Fibroblast of skin of abdomen (primary cell): ENCODE data around the gene SPCS1. TPM values are rescaled to one million over a fixed set of nuclear protein-coding genes. Genes with fewer than 3 reads are reported as not detected.
"Not testable (repeated sequence)": the region's sequence is repeated elsewhere in the genome, so short reads cannot be mapped to it uniquely, and the experiment has no call there.

Experiments
- DNase-seq: peaks from one replicate; pipeline ENCODE4 v3.0.0-alpha.2; 2013
- polyA plus RNA-seq, 2 experiments: library from polyadenylated mRNA; unstranded; fragments of 120-200 nt; gene quantifications; one replicate each; pipeline ENCODE4 v1.2.1, GENCODE V29; 2013; ENCODE audit not compliant: insufficient read length in 2 of 2

Gene SPCS1
- polyA plus RNA-seq (2013, experiment 1 of 2; ENCODE audit: insufficient read length): 145 TPM
- 139 TPM for polyA plus RNA-seq (2013, experiment 2 of 2; ENCODE audit: insufficient read length)

DNA sequence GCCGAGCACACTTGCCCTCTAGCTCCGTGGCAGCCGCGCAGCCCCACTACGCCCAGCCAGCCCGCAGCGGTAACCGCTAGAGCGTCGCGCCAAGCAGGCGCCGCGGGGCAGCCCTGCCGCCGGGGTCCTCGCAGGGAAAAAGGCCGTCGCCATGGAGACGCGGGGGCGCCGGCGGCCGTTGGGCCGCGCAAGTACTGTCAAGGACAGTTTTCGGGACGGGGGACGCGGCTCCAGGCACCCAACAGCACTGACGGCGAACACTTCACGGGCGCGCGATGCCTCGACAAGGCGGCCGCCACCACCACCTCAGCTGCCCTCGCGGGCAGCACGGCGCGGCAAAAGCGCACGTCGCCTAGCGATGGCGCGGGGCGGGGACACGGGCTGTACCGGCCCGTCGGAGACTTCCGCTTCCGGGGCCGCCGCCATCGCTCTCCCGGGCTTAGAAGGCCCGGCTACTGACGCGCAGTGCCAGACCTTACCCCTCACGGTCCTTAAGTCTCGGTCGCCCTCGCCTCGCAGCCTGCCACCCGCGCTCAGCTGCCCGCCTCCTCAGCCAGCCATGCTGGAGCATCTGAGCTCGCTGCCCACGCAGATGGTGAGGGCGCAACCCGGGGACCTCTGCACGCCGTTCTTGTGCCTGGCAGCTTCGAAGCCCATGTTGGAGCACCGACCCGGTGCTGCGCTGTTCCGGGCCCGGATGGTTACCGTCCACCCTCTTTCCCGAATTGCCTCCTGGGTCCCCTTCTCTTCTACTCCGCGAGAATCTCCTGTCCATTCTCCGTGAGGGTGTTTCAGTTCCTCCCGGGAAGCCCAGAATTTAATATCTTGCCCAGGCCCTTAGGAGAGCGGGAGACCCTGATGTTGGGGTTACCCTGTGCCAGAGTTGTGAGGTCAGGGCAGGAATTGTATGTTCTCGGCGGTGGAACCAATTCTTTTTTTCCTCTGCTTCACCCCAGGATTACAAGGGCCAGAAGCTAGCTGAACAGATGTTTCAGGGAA, at the start of gene SPCS1, which contains the start of gene GLT8D1:
Gene SPCS1, plus strand, starts transcription at position 419 of the 999 bp plus-strand sequence. Its CDS starts 141 bp downstream, at position 560.
Gene GLT8D1, minus strand, starts transcription at position 104 of the 999 bp plus-strand sequence. CDS start 5,331 bp downstream, outside the sequence.
- peak; percentile 84 for DNase-seq

DNA sequence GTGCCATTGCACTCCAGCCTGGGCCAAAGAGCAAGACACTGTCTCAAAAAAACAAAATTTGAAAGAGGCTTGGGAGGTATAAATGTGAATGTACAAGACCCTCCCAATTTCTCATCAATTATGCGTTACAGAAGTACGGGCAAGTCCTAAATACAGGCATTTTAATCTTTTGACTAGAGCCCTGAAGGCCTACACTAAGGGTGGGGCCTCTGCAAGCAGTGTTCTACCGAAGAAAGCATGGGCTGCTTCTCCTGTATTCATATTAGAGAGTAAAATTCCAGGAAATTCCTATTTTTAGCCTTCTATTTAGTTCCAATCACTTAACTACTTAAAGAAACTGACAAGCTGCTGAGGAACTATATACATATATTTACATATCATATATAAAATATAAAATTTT, 45.9 kb upstream of the SPCS1 start:
- no peak for DNase-seq

GRCh38 chr3:52663098-52663497, 42.8 kb upstream of the SPCS1 start:
- no peak for DNase-seq

GRCh38 chr3:52670621-52671521, 35.0 kb upstream of the SPCS1 start:
- DNase-seq: peak; percentile 100

GRCh38 chr3:52671676-52672075, 34.2 kb upstream of the SPCS1 start:
- DNase-seq: peak; percentile 37

DNA sequence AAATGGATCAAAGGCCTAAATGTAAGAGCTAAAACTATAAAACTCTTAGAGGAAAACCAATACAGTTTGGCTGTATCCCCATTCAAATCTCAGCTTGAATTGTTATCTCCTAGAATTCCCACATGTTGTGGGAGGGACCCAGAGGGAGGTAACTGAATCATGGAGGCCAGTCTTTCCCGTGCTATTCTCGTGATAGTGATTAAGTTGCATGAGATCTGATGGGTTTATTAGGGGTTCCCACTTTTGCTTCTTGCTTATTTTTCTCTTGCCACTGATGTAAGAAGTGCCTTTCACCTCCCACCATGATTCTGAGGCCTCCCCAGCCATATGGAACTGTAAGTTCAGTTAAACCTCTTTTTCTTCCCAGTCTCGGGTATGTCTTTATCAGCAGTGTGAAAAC, 29.7 kb upstream of the SPCS1 start:
- DNase-seq: not testable (repeated sequence)

GRCh38 chr3:52678265-52679198, 27.4 kb upstream of the SPCS1 start:
- no peak for DNase-seq

GRCh38 chr3:52679199-52679538, 26.7 kb upstream of the SPCS1 start:
- peak; percentile 64 for DNase-seq

- DNase-seq: no peak
Measured at GRCh38 chr3:52679811-52680210, 26.1 kb upstream of the SPCS1 start.

DNA sequence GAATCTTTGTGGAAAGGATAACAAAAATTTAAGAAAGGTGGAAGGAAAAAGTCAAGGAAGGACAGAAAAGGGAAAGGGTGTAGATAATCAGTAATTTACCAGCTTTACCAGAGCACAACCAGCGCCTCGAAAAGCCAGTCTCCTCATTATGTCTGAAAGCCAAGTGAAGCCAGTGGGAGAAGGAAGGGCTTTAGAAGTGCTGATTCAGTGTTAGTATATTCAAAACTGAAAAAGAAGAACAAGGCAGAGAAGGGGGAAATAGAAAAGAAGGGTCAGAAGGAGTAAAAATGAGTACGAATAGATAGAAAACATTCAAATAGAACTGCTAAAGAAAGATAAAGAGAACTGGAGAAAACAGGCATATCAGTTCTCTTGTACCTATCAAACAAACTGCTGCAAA, 24.3 kb upstream of the SPCS1 start:
- no peak for DNase-seq

DNA sequence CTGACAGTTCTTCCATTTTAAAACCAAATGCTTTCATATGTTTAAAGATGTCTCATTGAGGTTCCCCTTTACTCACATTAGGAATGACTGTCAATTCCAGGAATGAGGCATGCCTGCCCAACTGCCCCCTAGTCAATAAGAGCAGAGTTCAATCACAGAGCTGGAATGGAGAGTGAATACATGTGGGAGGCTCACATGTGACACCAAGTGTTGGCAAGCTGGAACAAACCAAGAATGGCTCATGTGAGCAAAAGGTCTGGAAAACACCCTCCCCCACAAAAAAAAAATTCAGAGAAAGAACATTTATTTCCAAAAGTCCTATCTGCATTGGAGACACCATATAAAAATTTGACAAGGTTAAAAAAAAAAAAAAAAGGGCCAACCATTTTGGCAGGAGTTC, 23.9 kb upstream of the SPCS1 start:
- peak; percentile 87 for DNase-seq

- DNase-seq: no peak
Measured at GRCh38 chr3:52683611-52684010, 22.3 kb upstream of the SPCS1 start.

- DNase-seq: no peak
Measured at GRCh38 chr3:52684184-52684583, 21.7 kb upstream of the SPCS1 start.

DNA sequence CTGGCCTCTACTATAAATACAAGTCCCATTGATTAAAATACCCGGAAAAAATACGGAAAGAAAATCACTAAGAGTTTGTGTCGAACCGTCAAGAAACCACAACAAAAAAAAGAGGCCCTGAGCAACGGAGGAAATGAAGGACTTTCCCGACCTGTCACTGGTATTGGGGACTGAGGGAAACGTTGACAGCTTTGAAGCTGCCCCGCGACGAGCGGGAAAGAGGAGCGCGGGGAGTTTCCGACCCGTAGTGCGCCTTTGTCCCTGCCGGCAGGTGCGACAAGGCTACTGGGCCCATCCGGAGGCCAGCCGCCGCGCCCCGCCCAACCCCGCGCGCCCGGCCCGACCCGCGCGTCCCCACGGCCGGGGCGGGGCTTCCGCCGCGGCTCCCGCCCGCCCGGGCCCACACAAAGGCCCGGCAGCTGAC, 20.6 kb upstream of the SPCS1 start:
- peak; percentile 75 for DNase-seq

DNA sequence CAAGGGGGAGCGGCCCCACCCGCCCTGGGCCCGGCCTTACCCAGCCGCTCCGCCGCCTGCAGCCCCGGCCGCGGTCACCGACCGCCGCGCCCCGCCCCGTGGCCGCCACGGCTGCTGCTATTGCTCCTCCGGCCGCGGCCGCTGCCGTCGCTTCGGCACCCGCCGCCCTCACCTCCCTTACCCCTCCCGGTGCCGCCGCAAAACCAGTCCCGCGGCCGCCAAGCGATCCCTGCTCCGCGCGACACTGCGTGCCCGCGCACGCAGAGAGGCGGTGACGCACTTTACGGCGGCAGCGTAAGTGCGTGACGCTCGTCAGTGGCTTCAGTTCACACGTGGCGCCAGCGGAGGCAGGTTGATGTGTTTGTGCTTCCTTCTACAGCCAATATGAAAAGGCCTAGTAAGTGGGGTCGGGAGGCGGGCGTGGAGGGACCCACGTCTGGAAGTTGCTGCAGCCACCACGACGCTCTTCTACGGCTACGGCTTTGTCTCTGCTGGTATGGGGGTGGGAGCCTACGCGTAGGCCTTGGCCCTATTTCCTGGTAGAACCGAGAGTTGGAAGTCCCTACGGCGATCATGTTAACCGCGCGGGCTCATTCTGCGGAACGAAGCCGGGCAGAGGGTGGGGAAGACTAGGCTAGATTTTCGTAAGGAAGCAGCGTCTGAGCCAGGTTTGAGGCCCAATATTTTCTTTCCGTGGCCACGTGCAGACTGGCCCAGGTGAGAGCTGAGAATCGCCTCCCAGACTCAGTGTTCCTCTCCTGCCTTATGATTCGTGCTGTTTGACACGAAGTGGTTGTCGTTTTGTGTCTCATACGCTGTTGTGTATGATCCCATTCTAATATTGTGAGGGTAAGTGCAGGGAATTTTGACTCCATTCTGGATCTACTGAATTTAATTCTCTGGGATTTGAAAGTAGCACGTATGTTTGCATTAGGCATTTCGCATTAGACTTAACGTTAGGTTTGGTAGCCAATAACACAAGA, 19.9 kb upstream of the SPCS1 start, which contains the start of the genes GNL3 and PBRM1:
Gene GNL3, plus strand, starts transcription at position 324 of the 983 bp plus-strand sequence. Its CDS starts 61 bp downstream, at position 385.
Gene PBRM1, minus strand, starts transcription at position 205 of the 983 bp plus-strand sequence.
- DNase-seq: peak; percentile 96

DNA sequence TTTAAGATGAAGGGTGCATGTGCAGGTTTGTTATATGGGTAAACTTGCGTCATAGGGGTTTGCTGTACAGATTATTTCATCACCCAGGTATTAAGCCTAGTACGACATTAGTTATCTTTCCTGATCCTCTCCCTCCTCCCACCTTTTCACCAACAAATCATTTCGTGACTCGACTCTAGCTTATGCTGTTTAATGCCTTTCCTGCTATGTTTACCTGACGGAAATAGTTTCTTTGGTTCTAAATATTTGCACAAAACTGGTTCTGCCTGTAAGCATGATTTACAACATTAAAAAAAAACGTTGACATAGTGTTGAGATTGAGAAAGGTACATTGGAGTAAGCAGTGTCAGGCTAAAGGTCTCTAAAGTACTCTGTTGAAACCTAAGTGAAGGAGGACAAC, 17.6 kb upstream of the SPCS1 start:
- no peak for DNase-seq

DNA sequence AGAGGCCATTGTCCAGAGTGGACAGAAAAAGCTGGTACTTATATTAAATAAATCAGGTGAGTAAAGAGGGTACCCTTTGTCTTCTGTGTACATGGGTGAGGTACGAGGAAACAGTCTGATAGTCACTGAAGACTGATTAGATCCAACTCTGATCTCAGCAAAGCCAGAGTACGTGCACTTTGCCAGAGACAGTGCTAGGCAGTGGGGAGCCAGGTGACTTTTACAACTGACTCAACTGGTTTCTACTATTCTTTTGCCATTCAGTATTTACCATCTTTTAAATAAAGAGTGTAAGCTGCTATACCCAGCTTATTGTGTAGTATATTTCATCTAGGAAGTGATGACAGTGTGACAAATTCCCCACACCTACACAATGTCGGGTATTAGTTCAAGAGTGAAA, 16.8 kb upstream of the SPCS1 start:
- DNase-seq: no peak

DNA sequence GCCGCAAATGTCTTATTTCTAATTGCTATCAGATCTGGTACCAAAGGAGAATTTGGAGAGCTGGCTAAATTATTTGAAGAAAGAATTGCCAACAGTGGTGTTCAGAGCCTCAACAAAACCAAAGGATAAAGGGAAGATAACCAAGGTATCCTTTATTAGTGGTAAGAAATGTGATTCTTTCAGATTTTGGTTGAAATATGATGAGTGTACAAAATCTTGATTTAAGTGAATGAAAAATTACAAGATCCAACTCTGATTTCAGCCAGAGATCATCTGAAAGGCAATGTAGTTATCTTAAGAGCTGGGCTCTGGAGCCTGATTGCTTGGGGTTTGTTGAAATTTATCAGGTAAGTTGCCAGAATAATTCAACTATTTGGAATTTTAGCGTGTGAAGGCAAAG, 15.3 kb upstream of the SPCS1 start:
- DNase-seq: no peak

- DNase-seq: no peak
Measured at GRCh38 chr3:52693071-52693470, 12.8 kb upstream of the SPCS1 start.

DNA sequence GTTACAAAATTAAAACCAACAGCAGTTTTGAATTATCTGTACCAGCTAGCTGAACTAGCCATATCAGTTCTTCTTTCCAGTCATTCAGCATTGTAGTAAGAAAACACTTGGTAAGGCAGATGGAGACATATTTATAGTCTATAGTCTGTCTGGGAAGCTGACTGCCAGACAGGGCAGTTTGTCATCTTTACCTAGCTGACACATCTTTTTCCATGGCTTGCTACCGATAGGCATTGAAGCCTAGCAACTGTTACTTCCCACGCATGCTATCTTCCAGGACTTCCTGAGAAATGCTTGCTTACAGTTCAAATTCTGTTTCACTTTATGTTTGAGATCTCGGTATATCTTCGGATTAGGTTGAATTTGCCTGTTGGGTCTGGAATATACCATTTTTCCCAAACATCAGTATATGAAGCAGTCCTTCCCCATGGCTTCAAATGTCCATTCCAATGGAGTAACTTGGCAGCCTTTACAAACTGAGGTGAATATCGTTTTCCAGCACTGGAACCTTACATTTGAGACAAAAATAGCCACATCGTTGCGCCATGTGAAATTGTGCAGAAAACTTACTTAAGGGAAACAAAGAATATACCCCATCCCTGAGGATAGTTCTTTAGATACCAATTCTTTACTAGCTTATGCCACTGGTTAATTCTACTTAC, 11.2 kb upstream of the SPCS1 start:
- no peak for DNase-seq
